ENCODE results near the gene SLC47A2. TPM values are rescaled to one million over a fixed set of nuclear protein-coding genes. Genes with fewer than 3 reads are reported as not detected.

SLC47A2 gene
- total and polyA plus RNA-seq, 9 of the 15 experiments (the other 6 are each of a cell fraction or from before 2014, with no cell fraction given): not detected

GRCh38 chr17:19750835-19751234 lies 34.5 kb upstream of the SLC47A2 start (continued):
- no peak for TF ChIP-seq ZHX1 (conservative IDR thresholded peaks at IDR 0.05; ENCODE audit: low read length)

DNA sequence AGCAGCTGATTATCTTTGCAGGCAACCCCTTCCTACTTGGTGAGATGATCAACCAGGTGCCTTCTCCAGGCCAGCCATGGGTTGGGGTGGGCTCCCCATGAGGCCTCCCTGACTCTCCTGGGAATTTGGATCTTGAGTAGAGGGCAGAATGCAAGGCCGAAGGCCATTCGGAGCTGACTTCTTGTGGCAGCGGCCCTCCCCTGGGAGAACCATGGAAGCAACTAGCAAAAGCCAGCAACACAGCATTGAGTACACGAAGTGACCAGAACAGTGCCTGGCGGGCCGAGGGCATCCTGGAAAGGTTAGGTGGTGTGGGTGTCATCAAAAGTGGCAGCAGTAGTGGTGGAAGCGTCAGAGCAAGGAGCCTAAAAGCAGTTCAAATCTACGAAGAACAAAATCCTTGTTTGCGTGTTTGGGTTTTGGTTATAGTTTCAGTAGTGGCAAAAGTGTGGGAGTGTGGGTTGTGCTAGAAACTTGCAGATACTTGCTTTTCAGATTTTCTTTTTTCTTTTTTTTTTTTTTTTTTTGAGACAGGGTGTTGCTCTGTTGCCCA lies 33.7 kb upstream of the SLC47A2 start:
- Histone ChIP-seq H3K9ac (ENCODE audit: insufficient read depth in 1 of 2, low read depth in 2 of 2, low read length in 2 of 2) (no peak overlapping the region), H3K4me2 (ENCODE audit: insufficient read depth, low read length) (no peak overlapping the region), H3K9me1 (ENCODE audit: control insufficient read depth, insufficient read depth, low read length) (no peaks in the 10 kb centered on the region), H3K9me3 (replicated peaks; ENCODE audit: control insufficient read depth, insufficient read depth, low read depth, low read length) (no peaks in the 10 kb centered on the region), H3K79me2 (ENCODE audit: control insufficient read depth, insufficient read depth, low read length) (no peaks in the 10 kb centered on the region), H2AFZ (ENCODE audit: low read depth, low read length) (no peak overlapping the region), H3K36me3 (ENCODE audit: control insufficient read depth, insufficient read depth, low read length) (no peaks in the 10 kb centered on the region), H3K27me3 (ENCODE audit: control insufficient read depth in 2 of 2, insufficient read depth in 2 of 2, low read length in 2 of 2) (peaks cover 11 to 58% of the 10 kb centered on the region in 2 experiments; a peak in 4 of 5 replicates), H3K27ac (ENCODE audit: extremely low read depth, low read depth, low read length) (no peak overlapping the region), H3K4me3 (no peak overlapping the region), H3K4me1 (replicated peaks in 1 of 2; ENCODE audit: control insufficient read depth in 2 of 2, insufficient read depth in 2 of 2, low read length in 2 of 2) (peaks cover 0 to 2% of the 10 kb centered on the region in 2 experiments; a peak in 1 of 5 replicates), H4K20me1 (replicated peaks; ENCODE audit: control insufficient read depth, insufficient read depth, low read length) (no peaks in the 10 kb centered on the region)
- DNase-seq (ENCODE audit: extremely low read depth in 1 of 4, low spot score in 3 of 4) (no peak), ATAC-seq (no peak), FAIRE-seq (no peak)
- ChIA-PET CTCF (ENCODE audit: low intra/inter-chr PET ratio) (no interaction called here), POLR2A (interaction anchor here (0.9 kb wide), 1 partner anchor 11 kb away, joined by 4 read pairs; no protein-coding TSS in a partner anchor)
- in situ Hi-C loops (cut with MboI): no loop called here
- BruUV-seq (replicated peaks): no TSS peak
- 2% methylated on average over 7 of the region's 9 CpGs for whole genome bisulfite sequencing (ENCODE audit: insufficient coverage, low coverage, missing lambda C conversion rate)
- TF ChIP-seq FOXK1 (CRISPR knock-in tag; IDR thresholded peaks at IDR 0.05; ENCODE audit: borderline replicate concordance) (no peak), RNF2 (IDR thresholded peaks at IDR 0.05) (no peak), MED1 (CRISPR knock-in tag; IDR thresholded peaks at IDR 0.05; ENCODE audit: borderline replicate concordance) (no peak), ZNF3 (CRISPR knock-in tag; IDR thresholded peaks at IDR 0.05) (no peak), KLF10 (CRISPR knock-in tag; IDR thresholded peaks at IDR 0.05) (no peak), GTF2A2 (tag; IDR thresholded peaks at IDR 0.05) (no peak), POLR3A (IDR thresholded peaks at IDR 0.05; ENCODE audit: borderline replicate concordance, extremely low read depth, insufficient read depth, insufficient read length) (no peak), MYNN (IDR thresholded peaks at IDR 0.05) (no peak), MYNN (CRISPR knock-in tag; IDR thresholded peaks at IDR 0.05) (no peak), FOXO4 (CRISPR knock-in tag; IDR thresholded peaks at IDR 0.05) (no peak), MEF2A (IDR thresholded peaks at IDR 0.05; ENCODE audit: control insufficient read depth, low read depth, low read length) (no peak)
- intact Hi-C loops (cut with micrococcal nuclease): no loop called here
